HepG2 (cell line): ENCODE measurements around the gene CHID1. TPM values are rescaled to one million over a fixed set of nuclear protein-coding genes. Genes with fewer than 3 reads are reported as not detected.

ENCODE experiments used
- ADNP ChIP-seq: sonication (generic); formaldehyde crosslinking; IDR thresholded peaks from 2 replicates; pipeline ENCODE4 v1.4.0; 2020; ENCODE audit warnings: missing genetic modification reagents
- CBX5 ChIP-seq: sonication (generic); formaldehyde crosslinking; IDR thresholded peaks from 2 replicates; pipeline ENCODE4 v1.4.0; 2020; ENCODE audit warnings: missing genetic modification reagents, borderline replicate concordance
- CEBPG ChIP-seq: IDR thresholded peaks from 2 replicates; pipeline ENCODE4 v1.6.1; 2016
- HOXA5 ChIP-seq: sonication (generic); formaldehyde crosslinking; IDR thresholded peaks from 2 replicates; pipeline ENCODE4 v1.4.0; 2020; ENCODE audit warnings: missing genetic modification reagents
- MED13 ChIP-seq: sonication (generic); formaldehyde crosslinking; IDR thresholded peaks from 2 replicates; pipeline ENCODE4 v1.5.0; 2020; ENCODE audit warnings: missing genetic modification reagents
- MLLT10 ChIP-seq: sonication (generic); formaldehyde crosslinking; IDR thresholded peaks from 2 replicates; pipeline ENCODE4 v1.4.0; 2020; ENCODE audit warnings: missing genetic modification reagents
- NFYB ChIP-seq: sonication (generic); formaldehyde crosslinking; IDR thresholded peaks from 2 replicates; pipeline ENCODE4 v1.4.0; 2020; ENCODE audit warnings: missing genetic modification reagents
- NR1H2 ChIP-seq: sonication (generic); formaldehyde crosslinking; IDR thresholded peaks from 2 replicates; pipeline ENCODE4 v1.8.1; 2022; ENCODE audit warnings: low read depth, missing genetic modification reagents, borderline replicate concordance
- SRSF9 ChIP-seq: fragments of 200-400 bp; formaldehyde crosslinking; IDR thresholded peaks from 2 replicates; pipeline ENCODE4 v1.6.1; 2018; ENCODE audit warnings: borderline replicate concordance, mild to moderate bottlenecking, low read depth, low read length; ENCODE audit not compliant: insufficient read depth, poor library complexity, severe bottlenecking
- SRY ChIP-seq: sonication (generic); formaldehyde crosslinking; IDR thresholded peaks from 2 replicates; pipeline ENCODE4 v1.8.0; 2022; ENCODE audit warnings: mild to moderate bottlenecking, missing genetic modification reagents
- WIZ ChIP-seq: sonication (generic); formaldehyde crosslinking; IDR thresholded peaks from 2 replicates; pipeline ENCODE4 v1.5.1; 2020; ENCODE audit warnings: mild to moderate bottlenecking, missing genetic modification reagents
- YEATS4 ChIP-seq: sonication (generic); formaldehyde crosslinking; IDR thresholded peaks from 2 replicates; pipeline ENCODE4 v1.4.0; 2020; ENCODE audit warnings: missing genetic modification reagents, borderline replicate concordance
- ZBTB42 ChIP-seq: sonication (generic); formaldehyde crosslinking; IDR thresholded peaks from 2 replicates; pipeline ENCODE4 v1.5.0; 2020; ENCODE audit warnings: mild to moderate bottlenecking, missing genetic modification reagents
- ZFP62 ChIP-seq: sonication (generic); formaldehyde crosslinking; IDR thresholded peaks from 2 replicates; pipeline ENCODE4 v1.4.0; 2020; ENCODE audit warnings: missing genetic modification reagents
- ZNF256 ChIP-seq: sonication (generic); formaldehyde crosslinking; conservative IDR thresholded peaks from 2 replicates; pipeline ENCODE4 v1.4.0; 2020; ENCODE audit warnings: missing genetic modification reagents
- ZNF274 ChIP-seq: sonication (generic); formaldehyde crosslinking; IDR thresholded peaks from 2 replicates; pipeline ENCODE4 v1.5.1; 2020; ENCODE audit warnings: mild to moderate bottlenecking, missing genetic modification reagents
- ZNF382 ChIP-seq: sonication (generic); formaldehyde crosslinking; IDR thresholded peaks from 2 replicates; pipeline ENCODE4 v1.5.0; 2020; ENCODE audit warnings: missing genetic modification reagents, mild to moderate bottlenecking, borderline replicate concordance
- ZNF616 ChIP-seq: sonication (generic); formaldehyde crosslinking; IDR thresholded peaks from 2 replicates; pipeline ENCODE4 v1.5.0; 2020; ENCODE audit warnings: low read depth, mild to moderate bottlenecking, missing genetic modification reagents
- ZNF629 ChIP-seq: sonication (generic); formaldehyde crosslinking; conservative IDR thresholded peaks from 2 replicates; pipeline ENCODE4 v1.5.0; 2020; ENCODE audit warnings: missing genetic modification reagents
- ZNF7 ChIP-seq: IDR thresholded peaks from 2 replicates; pipeline ENCODE4 v1.6.1; 2016; ENCODE audit warnings: missing biosample characterization, missing genetic modification reagents
- polyA plus RNA-seq, 8 experiments: library from polyadenylated mRNA; depleted of rRNA in 3 of 8; stranded (reverse) in 7 of 8; unstranded in 1 of 8; fragments of >200 nt; fragmentation: Illumina TruSeq in 4 of 8; extraction: Trizol in 4 of 8; gene quantifications; 2 replicates each; pipeline versions ENCODE4 v1.2.1 to v1.2.3, GENCODE V29; 2011 to 2016; ENCODE audit warnings: low read depth in 4 of 8, missing spikeins in 1 of 8, mixed read lengths in 1 of 8; ENCODE audit not compliant: insufficient read depth in 1 of 8
- total RNA-seq, 5 experiments: library from RNA; depleted of rRNA; stranded (reverse); fragments of >200 nt; fragmentation: Illumina TruSeq; extraction: Trizol; gene quantifications; 2 replicates each; pipeline ENCODE4 v1.2.3, GENCODE V29; 2016; ENCODE audit warnings: low read depth in 1 of 5
- TF ChIP-seq, protein P1 (sequence below): sonication (generic); formaldehyde crosslinking; IDR thresholded peaks from 2 replicates; pipeline ENCODE4 v1.4.0; 2020; ENCODE audit warnings: missing genetic modification reagents
- TF ChIP-seq, protein P2 (sequence below): IDR thresholded peaks from 2 replicates; pipeline ENCODE4 v1.6.1; 2012; ENCODE audit warnings: low read depth, low read length, improper control_type of control experiment
- TF ChIP-seq, protein P3 (sequence below): sonication (generic); formaldehyde crosslinking; conservative IDR thresholded peaks from 2 replicates; pipeline ENCODE4 v1.8.0; 2022; ENCODE audit warnings: missing genetic modification reagents
- TF ChIP-seq, protein P4 (sequence below): sonication (generic); formaldehyde crosslinking; IDR thresholded peaks from 2 replicates; pipeline ENCODE4 v1.8.0; 2022; ENCODE audit warnings: mild to moderate bottlenecking, missing genetic modification reagents, moderate library complexity
- TF ChIP-seq, protein P5 (sequence below): sonication (generic); IDR thresholded peaks from 2 replicates; pipeline ENCODE4 v1.6.1; 2016; ENCODE audit warnings: low read depth, borderline replicate concordance

Gene CHID1
- total and polyA plus RNA-seq, 2 of the 13 experiments (the other 11 are each of a cell fraction or from before 2014, with no cell fraction given) = 65.1 to 93.6 TPM

DNA sequence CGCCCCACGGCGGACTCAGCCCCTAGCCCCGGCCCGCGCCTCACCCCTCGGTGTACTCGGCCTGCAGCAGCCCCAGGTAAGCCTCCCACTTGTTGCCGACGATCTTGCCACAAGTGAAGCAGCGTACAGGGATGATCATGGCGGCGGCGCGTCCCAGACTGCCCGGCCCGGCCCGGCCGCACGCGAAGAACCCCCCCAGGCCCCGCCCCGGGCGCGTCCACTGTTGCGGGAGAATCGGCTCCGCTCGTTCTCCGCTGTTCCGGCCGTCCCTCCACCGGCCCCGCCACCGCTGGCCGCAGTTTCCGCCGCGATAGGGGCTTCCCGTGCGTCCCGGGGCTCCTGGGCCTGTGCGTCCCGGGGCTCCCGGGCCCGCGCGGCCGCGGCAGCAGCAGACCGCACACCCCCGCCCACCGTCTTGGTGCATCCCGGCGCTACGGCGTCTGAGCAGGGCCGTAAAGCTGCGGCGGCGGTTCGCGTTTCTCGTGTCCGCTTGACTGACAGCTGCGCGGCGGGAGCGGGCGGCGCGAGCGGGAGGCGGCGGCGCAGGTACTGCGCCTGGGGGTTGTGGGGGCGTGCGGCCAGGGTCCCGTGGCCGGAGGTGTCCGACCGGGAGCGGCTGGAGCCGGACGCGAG lies 68.1 kb downstream of the CHID1 start, which contains the start of the genes POLR2L and TSPAN4 (continued):
- no peak for TF ChIP-seq MLLT10 (CRISPR knock-in tag)
- no peak; the same call in 1 of the 2 replicates for TF ChIP-seq MED13 (CRISPR knock-in tag)
- TF ChIP-seq, protein P1, sequence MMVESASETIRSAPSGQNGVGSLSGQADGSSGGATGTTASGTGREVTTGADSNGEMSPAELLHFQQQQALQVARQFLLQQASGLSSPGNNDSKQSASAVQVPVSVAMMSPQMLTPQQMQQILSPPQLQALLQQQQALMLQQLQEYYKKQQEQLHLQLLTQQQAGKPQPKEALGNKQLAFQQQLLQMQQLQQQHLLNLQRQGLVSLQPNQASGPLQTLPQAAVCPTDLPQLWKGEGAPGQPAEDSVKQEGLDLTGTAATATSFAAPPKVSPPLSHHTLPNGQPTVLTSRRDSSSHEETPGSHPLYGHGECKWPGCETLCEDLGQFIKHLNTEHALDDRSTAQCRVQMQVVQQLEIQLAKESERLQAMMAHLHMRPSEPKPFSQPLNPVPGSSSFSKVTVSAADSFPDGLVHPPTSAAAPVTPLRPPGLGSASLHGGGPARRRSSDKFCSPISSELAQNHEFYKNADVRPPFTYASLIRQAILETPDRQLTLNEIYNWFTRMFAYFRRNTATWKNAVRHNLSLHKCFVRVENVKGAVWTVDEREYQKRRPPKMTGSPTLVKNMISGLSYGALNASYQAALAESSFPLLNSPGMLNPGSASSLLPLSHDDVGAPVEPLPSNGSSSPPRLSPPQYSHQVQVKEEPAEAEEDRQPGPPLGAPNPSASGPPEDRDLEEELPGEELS = no peak
- TF ChIP-seq, protein P2, sequence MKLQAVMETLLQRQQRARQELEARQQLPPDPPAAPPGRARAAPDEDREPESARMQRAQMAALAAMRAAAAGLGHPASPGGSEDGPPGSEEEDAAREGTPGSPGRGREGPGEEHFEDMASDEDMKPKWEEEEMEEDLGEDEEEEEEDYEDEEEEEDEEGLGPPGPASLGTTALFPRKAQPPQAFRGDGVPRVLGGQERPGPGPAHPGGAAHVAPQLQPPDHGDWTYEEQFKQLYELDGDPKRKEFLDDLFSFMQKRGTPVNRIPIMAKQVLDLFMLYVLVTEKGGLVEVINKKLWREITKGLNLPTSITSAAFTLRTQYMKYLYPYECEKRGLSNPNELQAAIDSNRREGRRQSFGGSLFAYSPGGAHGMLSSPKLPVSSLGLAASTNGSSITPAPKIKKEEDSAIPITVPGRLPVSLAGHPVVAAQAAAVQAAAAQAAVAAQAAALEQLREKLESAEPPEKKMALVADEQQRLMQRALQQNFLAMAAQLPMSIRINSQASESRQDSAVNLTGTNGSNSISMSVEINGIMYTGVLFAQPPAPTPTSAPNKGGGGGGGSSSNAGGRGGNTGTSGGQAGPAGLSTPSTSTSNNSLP = no peak
- TF ChIP-seq, protein P3, sequence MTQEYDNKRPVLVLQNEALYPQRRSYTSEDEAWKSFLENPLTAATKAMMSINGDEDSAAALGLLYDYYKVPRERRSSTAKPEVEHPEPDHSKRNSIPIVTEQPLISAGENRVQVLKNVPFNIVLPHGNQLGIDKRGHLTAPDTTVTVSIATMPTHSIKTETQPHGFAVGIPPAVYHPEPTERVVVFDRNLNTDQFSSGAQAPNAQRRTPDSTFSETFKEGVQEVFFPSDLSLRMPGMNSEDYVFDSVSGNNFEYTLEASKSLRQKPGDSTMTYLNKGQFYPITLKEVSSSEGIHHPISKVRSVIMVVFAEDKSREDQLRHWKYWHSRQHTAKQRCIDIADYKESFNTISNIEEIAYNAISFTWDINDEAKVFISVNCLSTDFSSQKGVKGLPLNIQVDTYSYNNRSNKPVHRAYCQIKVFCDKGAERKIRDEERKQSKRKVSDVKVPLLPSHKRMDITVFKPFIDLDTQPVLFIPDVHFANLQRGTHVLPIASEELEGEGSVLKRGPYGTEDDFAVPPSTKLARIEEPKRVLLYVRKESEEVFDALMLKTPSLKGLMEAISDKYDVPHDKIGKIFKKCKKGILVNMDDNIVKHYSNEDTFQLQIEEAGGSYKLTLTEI (CRISPR knock-in tag) = no peak
- no peak for TF ChIP-seq ZNF256 (CRISPR knock-in tag)
- TF ChIP-seq ZNF274 (CRISPR knock-in tag) = peak; percentile 60; the same call in 1 of the 2 replicates
- no peak for TF ChIP-seq CEBPG (CRISPR knock-in tag)
- TF ChIP-seq ZNF382 (CRISPR knock-in tag) = no peak
- TF ChIP-seq ZBTB42 = no peak
- no peak for TF ChIP-seq ZNF7
- no peak for TF ChIP-seq ADNP (CRISPR knock-in tag)
- TF ChIP-seq ZNF629 (CRISPR knock-in tag) = no peak
- TF ChIP-seq, protein P4, sequence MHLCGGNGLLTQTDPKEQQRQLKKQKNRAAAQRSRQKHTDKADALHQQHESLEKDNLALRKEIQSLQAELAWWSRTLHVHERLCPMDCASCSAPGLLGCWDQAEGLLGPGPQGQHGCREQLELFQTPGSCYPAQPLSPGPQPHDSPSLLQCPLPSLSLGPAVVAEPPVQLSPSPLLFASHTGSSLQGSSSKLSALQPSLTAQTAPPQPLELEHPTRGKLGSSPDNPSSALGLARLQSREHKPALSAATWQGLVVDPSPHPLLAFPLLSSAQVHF (CRISPR knock-in tag) = 0 out of 2 replicates have a peak, but pooled peaks have one; percentile 18
- peak; percentile 62; the same call in 1 of the 2 replicates for TF ChIP-seq SRY (CRISPR knock-in tag)
- 0 out of 2 replicates have a peak, but pooled peaks have one; percentile 58 for TF ChIP-seq ZNF616 (CRISPR knock-in tag)
- TF ChIP-seq YEATS4 (CRISPR knock-in tag) = 0 out of 2 replicates have a peak, but pooled peaks have one; percentile 29
- TF ChIP-seq SRSF9 = no peak
- no peak for TF ChIP-seq ZFP62 (CRISPR knock-in tag)
- TF ChIP-seq WIZ = no peak
- no peak for TF ChIP-seq CBX5
- TF ChIP-seq, protein P5, sequence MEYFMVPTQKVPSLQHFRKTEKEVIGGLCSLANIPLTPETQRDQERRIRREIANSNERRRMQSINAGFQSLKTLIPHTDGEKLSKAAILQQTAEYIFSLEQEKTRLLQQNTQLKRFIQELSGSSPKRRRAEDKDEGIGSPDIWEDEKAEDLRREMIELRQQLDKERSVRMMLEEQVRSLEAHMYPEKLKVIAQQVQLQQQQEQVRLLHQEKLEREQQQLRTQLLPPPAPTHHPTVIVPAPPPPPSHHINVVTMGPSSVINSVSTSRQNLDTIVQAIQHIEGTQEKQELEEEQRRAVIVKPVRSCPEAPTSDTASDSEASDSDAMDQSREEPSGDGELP = no peak
- peak; percentile 20; the same call in 1 of the 2 replicates for TF ChIP-seq HOXA5 (CRISPR knock-in tag)
- no peak for TF ChIP-seq NR1H2
- no peak for TF ChIP-seq NFYB (CRISPR knock-in tag)
